ENCODE measurements around the gene PLEKHA6.
A peak's percentile ranks its signal among the peaks of the same experiment; 100 is the strongest.

PLEKHA6 gene, protein sequence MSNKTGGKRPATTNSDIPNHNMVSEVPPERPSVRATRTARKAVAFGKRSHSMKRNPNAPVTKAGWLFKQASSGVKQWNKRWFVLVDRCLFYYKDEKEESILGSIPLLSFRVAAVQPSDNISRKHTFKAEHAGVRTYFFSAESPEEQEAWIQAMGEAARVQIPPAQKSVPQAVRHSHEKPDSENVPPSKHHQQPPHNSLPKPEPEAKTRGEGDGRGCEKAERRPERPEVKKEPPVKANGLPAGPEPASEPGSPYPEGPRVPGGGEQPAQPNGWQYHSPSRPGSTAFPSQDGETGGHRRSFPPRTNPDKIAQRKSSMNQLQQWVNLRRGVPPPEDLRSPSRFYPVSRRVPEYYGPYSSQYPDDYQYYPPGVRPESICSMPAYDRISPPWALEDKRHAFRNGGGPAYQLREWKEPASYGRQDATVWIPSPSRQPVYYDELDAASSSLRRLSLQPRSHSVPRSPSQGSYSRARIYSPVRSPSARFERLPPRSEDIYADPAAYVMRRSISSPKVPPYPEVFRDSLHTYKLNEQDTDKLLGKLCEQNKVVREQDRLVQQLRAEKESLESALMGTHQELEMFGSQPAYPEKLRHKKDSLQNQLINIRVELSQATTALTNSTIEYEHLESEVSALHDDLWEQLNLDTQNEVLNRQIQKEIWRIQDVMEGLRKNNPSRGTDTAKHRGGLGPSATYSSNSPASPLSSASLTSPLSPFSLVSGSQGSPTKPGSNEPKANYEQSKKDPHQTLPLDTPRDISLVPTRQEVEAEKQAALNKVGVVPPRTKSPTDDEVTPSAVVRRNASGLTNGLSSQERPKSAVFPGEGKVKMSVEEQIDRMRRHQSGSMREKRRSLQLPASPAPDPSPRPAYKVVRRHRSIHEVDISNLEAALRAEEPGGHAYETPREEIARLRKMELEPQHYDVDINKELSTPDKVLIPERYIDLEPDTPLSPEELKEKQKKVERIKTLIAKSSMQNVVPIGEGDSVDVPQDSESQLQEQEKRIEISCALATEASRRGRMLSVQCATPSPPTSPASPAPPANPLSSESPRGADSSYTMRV

DNA sequence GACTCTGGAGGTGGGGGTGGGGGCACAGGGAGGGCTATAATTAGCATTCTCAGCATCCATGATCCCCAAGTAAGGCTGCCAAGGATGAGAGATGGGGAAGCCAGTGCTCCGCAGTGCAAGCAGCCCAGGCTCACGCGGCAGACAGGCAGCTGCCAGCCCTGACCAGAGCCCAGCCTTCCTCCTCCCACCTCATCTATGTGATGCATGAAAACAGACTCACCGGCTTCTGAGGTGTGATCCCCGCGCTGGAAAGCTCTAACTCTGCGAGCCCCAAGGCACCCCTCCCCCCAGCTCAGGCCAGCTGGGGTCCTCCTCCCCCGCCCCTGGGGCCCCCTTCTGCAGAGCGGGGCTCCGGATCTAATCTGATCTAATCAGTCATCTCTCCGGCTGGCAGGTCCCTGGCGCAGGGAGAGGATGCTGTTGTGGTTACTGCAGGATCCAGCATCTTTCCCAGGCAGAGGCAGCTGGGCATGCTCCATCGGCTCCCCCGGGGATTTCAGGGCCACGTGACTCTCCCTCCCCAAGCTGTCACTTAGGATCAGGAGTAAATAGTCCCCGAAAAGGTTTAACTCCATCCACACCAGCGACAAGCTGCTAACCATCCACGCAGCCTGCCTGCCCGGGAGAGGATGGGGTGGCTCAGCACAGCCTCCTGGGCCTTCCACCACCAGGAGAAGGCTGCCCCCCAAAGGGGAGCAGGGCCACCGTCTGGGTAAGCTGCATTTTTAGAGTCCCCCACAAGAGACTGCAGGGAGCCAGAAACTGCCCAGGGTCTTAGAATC, at the start of gene PLEKHA6:
TSS of gene PLEKHA6 (minus strand) at position 456 of the 782 bp plus-strand sequence. CDS start 86,202 bp downstream, outside the sequence.
- peaks cover 12% of the 10 kb centered on the region; the same call in 1 of the 2 replicates for H3K4me1 ChIP-seq (ENCODE audit: insufficient read depth, low read length)
- no peaks in the 10 kb centered on the region for H3K36me3 ChIP-seq (ENCODE audit: insufficient read depth, low read depth, low read length)
- peak within 1 kb of the TSS; percentile 47; the same call in 1 of the 2 replicates for H3K4me3 ChIP-seq (ENCODE audit: low read length)
- peaks cover 27% of the 10 kb centered on the region for H3K27me3 ChIP-seq (ENCODE audit: insufficient read depth, low read length)
- no peak within 1 kb of the TSS for H3K27ac ChIP-seq (ENCODE audit: low read length)
- H3K9ac ChIP-seq (ENCODE audit: low read depth, low read length) = no peak within 1 kb of the TSS
- no peaks in the 10 kb centered on the region for H3K9me3 ChIP-seq (ENCODE audit: insufficient read depth, low read depth, low read length)

DNA sequence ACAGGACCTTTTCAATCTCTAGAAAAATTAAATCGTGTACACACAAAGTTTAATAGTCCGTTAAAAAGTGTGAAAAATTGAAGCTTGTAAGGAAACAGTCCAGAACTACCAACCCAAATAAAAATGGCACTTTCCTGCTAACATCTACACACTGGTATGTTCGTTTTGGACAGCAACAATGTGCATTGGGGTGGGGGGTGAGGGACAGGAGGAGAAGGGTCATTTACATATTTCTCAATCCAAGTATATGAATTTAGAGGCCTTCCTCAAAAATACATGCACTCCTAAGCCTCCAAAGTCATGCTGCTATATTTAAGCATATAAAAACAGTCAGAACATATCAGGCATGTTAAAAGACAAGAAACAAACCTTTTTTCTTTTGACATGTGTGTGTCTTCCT, 49.4 kb upstream of the PLEKHA6 start:
- H3K4me1 ChIP-seq (ENCODE audit: insufficient read depth, low read length) = peaks cover 2% of the 10 kb centered on the region; the same call in 1 of the 2 replicates
- H3K27ac ChIP-seq (ENCODE audit: low read length) = no peak overlapping the region
- H3K36me3 ChIP-seq (ENCODE audit: insufficient read depth, low read depth, low read length) = peaks cover 38% of the 10 kb centered on the region
- H3K9me3 ChIP-seq (ENCODE audit: insufficient read depth, low read depth, low read length) = no peaks in the 10 kb centered on the region
- peak overlapping the region; percentile 92 for H3K4me3 ChIP-seq (ENCODE audit: low read length)
- peak overlapping the region; percentile 96 for H3K9ac ChIP-seq (ENCODE audit: low read depth, low read length)
- H3K27me3 ChIP-seq (ENCODE audit: insufficient read depth, low read length) = no peaks in the 10 kb centered on the region

DNA sequence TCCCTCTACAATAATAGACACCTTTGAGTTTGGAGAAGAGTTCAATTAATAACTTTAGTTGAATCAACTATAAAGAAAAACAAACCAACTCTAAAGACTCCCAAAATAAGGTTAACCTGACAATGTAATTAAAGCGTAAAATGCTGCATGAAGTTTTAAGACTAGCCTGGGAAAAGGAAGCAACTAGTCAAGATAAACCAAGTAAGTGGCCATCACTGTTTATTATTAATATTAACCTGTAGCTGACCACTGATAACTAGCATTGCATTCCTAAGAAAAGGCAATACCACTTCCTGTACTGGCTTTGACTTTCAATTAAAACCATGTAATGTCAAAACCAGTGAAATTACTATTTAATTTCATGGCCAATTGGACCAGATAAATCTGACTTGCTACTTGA, 48.9 kb upstream of the PLEKHA6 start:
- Histone ChIP-seq H3K9me3 (ENCODE audit: insufficient read depth, low read depth, low read length) (no peaks in the 10 kb centered on the region), H3K9ac (ENCODE audit: low read depth, low read length) (peak overlapping the region; percentile 96; the same call in 1 of the 2 replicates), H3K27me3 (ENCODE audit: insufficient read depth, low read length) (no peaks in the 10 kb centered on the region), H3K27ac (ENCODE audit: low read length) (no peak overlapping the region), H3K36me3 (ENCODE audit: insufficient read depth, low read depth, low read length) (peaks cover 43% of the 10 kb centered on the region), H3K4me1 (ENCODE audit: insufficient read depth, low read length) (peaks cover 2% of the 10 kb centered on the region; the same call in 1 of the 2 replicates), H3K4me3 (ENCODE audit: low read length) (peak overlapping the region; percentile 92)

DNA sequence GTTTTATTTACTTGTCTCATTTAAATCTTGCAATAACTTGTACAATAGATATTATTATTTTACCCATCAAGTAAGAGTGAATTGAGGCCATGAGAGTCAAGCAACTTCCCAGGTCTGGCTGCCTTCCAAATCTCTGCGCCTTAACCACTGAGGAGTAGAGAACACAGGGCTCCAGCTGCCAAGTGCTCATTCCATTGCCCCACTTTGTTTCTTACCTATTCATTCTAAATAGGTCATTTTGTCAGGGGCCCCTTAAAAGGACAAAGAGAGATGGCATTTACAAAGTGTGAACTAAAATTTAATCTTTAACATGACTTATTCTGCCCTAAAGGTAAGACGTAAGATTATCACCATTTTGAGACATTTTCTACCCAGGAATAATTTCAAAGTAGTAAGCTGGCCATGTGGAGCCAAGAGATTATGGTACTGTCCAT, 48.4 kb upstream of the PLEKHA6 start:
- Histone ChIP-seq H3K4me1 (ENCODE audit: insufficient read depth, low read length) (peaks cover 2% of the 10 kb centered on the region; the same call in 1 of the 2 replicates), H3K9me3 (ENCODE audit: insufficient read depth, low read depth, low read length) (no peaks in the 10 kb centered on the region), H3K27me3 (ENCODE audit: insufficient read depth, low read length) (no peaks in the 10 kb centered on the region), H3K27ac (ENCODE audit: low read length) (no peak overlapping the region), H3K9ac (ENCODE audit: low read depth, low read length) (peak overlapping the region; percentile 96), H3K4me3 (ENCODE audit: low read length) (peak overlapping the region; percentile 92), H3K36me3 (ENCODE audit: insufficient read depth, low read depth, low read length) (peaks cover 47% of the 10 kb centered on the region)

DNA sequence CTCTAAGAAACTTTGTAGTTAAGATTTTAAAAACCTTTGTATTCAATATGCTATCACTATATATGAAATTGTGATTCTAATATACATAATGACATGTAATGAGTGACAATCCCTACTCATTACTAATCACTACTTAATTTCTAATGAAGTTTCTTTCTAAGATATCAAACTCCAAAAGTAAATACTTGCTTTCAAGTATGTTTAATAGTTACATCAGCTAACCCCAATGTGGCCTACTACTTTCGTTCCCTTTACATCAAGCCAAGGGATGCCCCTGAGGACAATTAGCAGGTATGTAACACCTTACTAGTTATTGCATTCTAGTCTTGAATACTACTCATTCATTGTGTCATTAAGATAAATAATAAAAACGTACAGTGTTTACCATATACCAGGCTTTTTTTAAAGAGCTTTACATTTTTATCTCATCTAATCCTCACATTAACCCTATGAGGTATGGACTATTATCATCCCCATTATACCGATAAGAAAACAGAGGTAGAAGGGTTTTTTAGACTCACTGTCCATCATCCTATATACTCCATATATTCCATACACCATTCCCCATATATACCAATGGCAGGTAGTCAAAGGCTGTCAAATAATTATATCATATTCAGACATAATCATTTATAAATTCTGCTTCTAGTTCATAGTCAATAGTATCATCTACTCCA, 47.7 kb upstream of the PLEKHA6 start:
- peak overlapping the region; percentile 96 for H3K9ac ChIP-seq (ENCODE audit: low read depth, low read length)
- no peaks in the 10 kb centered on the region for H3K27me3 ChIP-seq (ENCODE audit: insufficient read depth, low read length)
- H3K27ac ChIP-seq (ENCODE audit: low read length) = no peak overlapping the region
- no peaks in the 10 kb centered on the region for H3K9me3 ChIP-seq (ENCODE audit: insufficient read depth, low read depth, low read length)
- H3K4me1 ChIP-seq (ENCODE audit: insufficient read depth, low read length) = peaks cover 2% of the 10 kb centered on the region; the same call in 1 of the 2 replicates
- peak overlapping the region; percentile 92 for H3K4me3 ChIP-seq (ENCODE audit: low read length)
- H3K36me3 ChIP-seq (ENCODE audit: insufficient read depth, low read depth, low read length) = peaks cover 54% of the 10 kb centered on the region

DNA sequence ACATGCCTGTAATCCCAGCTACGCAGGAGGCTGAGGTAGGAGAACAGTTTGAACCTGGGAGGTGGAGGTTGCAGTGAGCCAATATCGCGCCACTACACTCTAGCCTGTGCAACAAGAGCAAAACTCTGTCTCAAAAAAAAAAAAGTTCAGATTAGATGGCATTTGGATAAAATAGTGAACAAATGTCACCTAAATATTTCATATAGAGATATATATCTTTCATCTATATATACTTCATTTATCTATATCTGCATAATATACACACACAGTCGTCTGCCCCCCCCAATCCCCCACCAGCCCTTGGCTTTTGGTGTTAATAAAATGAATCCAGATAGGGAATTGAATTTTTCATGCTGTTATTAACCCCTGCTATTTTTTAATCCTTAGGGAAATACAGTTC, 46.9 kb upstream of the PLEKHA6 start:
- H3K27ac ChIP-seq (ENCODE audit: low read length) = no peak overlapping the region
- peak overlapping the region; percentile 92 for H3K4me3 ChIP-seq (ENCODE audit: low read length)
- no peak overlapping the region for H3K9ac ChIP-seq (ENCODE audit: low read depth, low read length)
- no peaks in the 10 kb centered on the region for H3K9me3 ChIP-seq (ENCODE audit: insufficient read depth, low read depth, low read length)
- no peaks in the 10 kb centered on the region for H3K27me3 ChIP-seq (ENCODE audit: insufficient read depth, low read length)
- H3K36me3 ChIP-seq (ENCODE audit: insufficient read depth, low read depth, low read length) = peaks cover 58% of the 10 kb centered on the region
- H3K4me1 ChIP-seq (ENCODE audit: insufficient read depth, low read length) = no peaks in the 10 kb centered on the region

DNA sequence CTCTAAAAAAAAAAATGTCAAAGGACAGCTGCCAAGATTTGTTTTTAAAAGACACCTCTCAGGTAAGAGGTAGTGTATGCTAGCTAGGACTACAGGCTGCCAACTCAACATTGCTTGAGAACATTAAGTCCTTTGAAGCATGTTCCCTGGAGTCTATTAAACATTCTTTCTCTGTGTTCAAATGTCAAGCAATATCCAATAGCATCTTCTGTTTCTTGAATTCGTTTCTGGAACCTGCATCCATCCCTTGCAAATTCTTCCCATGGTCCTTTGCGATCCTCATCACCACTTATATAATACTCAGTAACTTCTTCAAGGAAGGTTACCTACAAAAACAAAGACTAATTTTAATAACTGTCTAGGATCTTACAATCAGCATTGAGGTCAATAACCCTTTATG, 46.3 kb upstream of the PLEKHA6 start:
- H3K4me3 ChIP-seq (ENCODE audit: low read length) = peak overlapping the region; percentile 92; the same call in 1 of the 2 replicates
- no peaks in the 10 kb centered on the region for H3K9me3 ChIP-seq (ENCODE audit: insufficient read depth, low read depth, low read length)
- peaks cover 58% of the 10 kb centered on the region for H3K36me3 ChIP-seq (ENCODE audit: insufficient read depth, low read depth, low read length)
- H3K4me1 ChIP-seq (ENCODE audit: insufficient read depth, low read length) = no peaks in the 10 kb centered on the region
- H3K9ac ChIP-seq (ENCODE audit: low read depth, low read length) = no peak overlapping the region
- H3K27ac ChIP-seq (ENCODE audit: low read length) = no peak overlapping the region
- H3K27me3 ChIP-seq (ENCODE audit: insufficient read depth, low read length) = no peaks in the 10 kb centered on the region

DNA sequence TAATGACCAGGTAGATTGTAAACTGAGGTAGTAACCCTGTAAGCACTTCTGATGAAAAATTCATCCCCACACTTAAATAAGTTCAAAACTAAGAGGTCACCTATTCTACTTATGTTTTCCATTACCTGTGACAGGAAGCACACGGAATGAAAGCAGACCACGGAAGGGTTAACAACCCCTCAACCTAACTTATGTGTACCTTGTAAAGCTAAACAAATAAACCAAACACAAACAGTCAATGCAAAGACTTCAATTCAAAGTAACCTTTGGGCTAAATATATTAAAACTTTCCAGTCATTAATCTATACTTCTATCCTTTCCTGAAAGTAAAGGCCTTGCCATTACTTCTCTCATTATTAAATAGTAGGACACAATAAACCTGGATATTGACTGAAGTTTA, 44.9 kb upstream of the PLEKHA6 start:
- Histone ChIP-seq H3K4me3 (ENCODE audit: low read length) (no peak overlapping the region), H3K9ac (ENCODE audit: low read depth, low read length) (no peak overlapping the region), H3K9me3 (ENCODE audit: insufficient read depth, low read depth, low read length) (no peaks in the 10 kb centered on the region), H3K36me3 (ENCODE audit: insufficient read depth, low read depth, low read length) (peaks cover 58% of the 10 kb centered on the region), H3K27me3 (ENCODE audit: insufficient read depth, low read length) (no peaks in the 10 kb centered on the region), H3K27ac (ENCODE audit: low read length) (no peak overlapping the region), H3K4me1 (ENCODE audit: insufficient read depth, low read length) (no peaks in the 10 kb centered on the region)

DNA sequence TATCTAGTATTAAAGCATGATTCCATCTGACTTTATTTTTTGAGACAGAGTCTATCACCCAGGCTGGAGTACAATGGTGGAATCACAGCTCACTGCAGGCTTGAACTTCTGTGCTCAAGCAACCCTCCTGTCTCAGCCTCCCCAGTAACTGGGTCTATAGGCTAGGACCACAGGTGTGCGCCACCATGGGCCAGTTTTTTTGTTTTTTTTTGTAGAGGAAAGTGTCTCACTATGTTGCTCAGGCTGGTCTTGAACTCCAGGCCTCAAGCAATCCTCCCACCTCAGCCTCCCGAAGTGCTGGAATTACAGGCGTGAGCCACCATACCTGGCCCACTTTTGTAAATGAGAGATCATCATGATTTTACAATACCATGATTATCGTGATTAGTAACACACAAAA, 42.7 kb upstream of the PLEKHA6 start:
- no peaks in the 10 kb centered on the region for H3K4me1 ChIP-seq (ENCODE audit: insufficient read depth, low read length)
- H3K9ac ChIP-seq (ENCODE audit: low read depth, low read length) = no peak overlapping the region
- no peaks in the 10 kb centered on the region for H3K9me3 ChIP-seq (ENCODE audit: insufficient read depth, low read depth, low read length)
- H3K27me3 ChIP-seq (ENCODE audit: insufficient read depth, low read length) = no peaks in the 10 kb centered on the region
- H3K4me3 ChIP-seq (ENCODE audit: low read length) = no peak overlapping the region
- H3K27ac ChIP-seq (ENCODE audit: low read length) = no peak overlapping the region
- H3K36me3 ChIP-seq (ENCODE audit: insufficient read depth, low read depth, low read length) = peaks cover 49% of the 10 kb centered on the region

DNA sequence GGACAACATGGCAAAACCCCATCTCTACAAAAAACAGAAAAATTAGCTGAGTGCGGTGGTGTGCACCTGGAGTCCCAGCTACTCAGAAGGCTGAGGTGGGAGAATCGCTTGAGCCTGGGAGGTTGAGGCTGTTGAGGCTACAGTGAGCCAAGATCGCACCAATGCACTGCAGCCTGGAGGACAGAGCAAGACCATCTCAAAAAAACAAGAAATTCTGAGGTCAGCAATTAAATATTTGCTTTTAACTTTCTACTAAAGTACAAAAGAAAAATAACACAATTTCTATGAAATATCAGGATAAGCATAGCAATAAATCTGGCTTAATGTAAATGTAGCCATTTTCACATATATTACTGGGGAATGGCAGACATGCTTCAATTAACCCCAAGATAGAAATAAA, 42.0 kb upstream of the PLEKHA6 start:
- H3K27ac ChIP-seq (ENCODE audit: low read length) = no peak overlapping the region

More for the DNA sequence above, 42.0 kb upstream of the PLEKHA6 start:
- Histone ChIP-seq H3K9me3 (ENCODE audit: insufficient read depth, low read depth, low read length) (no peaks in the 10 kb centered on the region), H3K4me1 (ENCODE audit: insufficient read depth, low read length) (no peaks in the 10 kb centered on the region), H3K9ac (ENCODE audit: low read depth, low read length) (no peak overlapping the region), H3K4me3 (ENCODE audit: low read length) (no peak overlapping the region), H3K27me3 (ENCODE audit: insufficient read depth, low read length) (no peaks in the 10 kb centered on the region), H3K36me3 (ENCODE audit: insufficient read depth, low read depth, low read length) (peaks cover 49% of the 10 kb centered on the region)
